ENCODE results near the gene TULP3. TPM values are rescaled to one million over a fixed set of nuclear protein-coding genes. Genes with fewer than 3 reads are reported as not detected.

Gene TULP3
- total RNA-seq, 1 experiment from 2014 or later, result 17.6 TPM

GRCh38 chr12:2876431-2877046, 14.2 kb upstream of the TULP3 start:
- DNase-seq (ENCODE audit: extremely low read depth, low read depth), result no peak

GRCh38 chr12:2877047-2877952, 13.4 kb upstream of the TULP3 start, which contains the start of the genes FOXM1 and RHNO1:
TSS of gene FOXM1 (minus strand) at chr12:2877174. CDS start at chr12:2874478, 2,696 bp downstream.
TSS of gene RHNO1 (plus strand) at chr12:2877223. CDS start at chr12:2885367, 8,144 bp downstream.
- peak; percentile 73 for DNase-seq (ENCODE audit: extremely low read depth, low read depth)

- DNase-seq (ENCODE audit: extremely low read depth, low read depth), result no peak
These were observed 12.5 kb upstream of the TULP3 start for GRCh38 chr12:2877953-2878732.

- DNase-seq (ENCODE audit: extremely low read depth, low read depth), result no peak
These were observed 10.8 kb upstream of the TULP3 start for GRCh38 chr12:2879853-2880252.

- no peak for DNase-seq (ENCODE audit: extremely low read depth, low read depth)
These were observed 5.9 kb upstream of the TULP3 start for GRCh38 chr12:2884810-2885209.

GRCh38 chr12:2886768-2887450, 3.8 kb upstream of the TULP3 start:
- DNase-seq (ENCODE audit: extremely low read depth, low read depth), result no peak

- no peak for DNase-seq (ENCODE audit: extremely low read depth, low read depth)
These were observed 697 bp upstream of the TULP3 start for GRCh38 chr12:2890001-2890387.

- DNase-seq (ENCODE audit: extremely low read depth, low read depth), result peak; percentile 7
These were observed 756 bp downstream of the TULP3 start for GRCh38 chr12:2891240-2892053.

- no peak for DNase-seq (ENCODE audit: extremely low read depth, low read depth)
These were observed 1.6 kb downstream of the TULP3 start for GRCh38 chr12:2892246-2892645.

- no peak for DNase-seq (ENCODE audit: extremely low read depth, low read depth)
These were observed 2.3 kb downstream of the TULP3 start for GRCh38 chr12:2893007-2893406.

GRCh38 chr12:2895051-2895451, 4.4 kb downstream of the TULP3 start:
- DNase-seq (ENCODE audit: extremely low read depth, low read depth), result no peak

GRCh38 chr12:2895511-2895910, 4.8 kb downstream of the TULP3 start:
- DNase-seq (ENCODE audit: extremely low read depth, low read depth), result no peak

GRCh38 chr12:2897418-2897817, 6.7 kb downstream of the TULP3 start:
- no peak for DNase-seq (ENCODE audit: extremely low read depth, low read depth)

GRCh38 chr12:2900642-2901041, 10.0 kb downstream of the TULP3 start:
- no peak for DNase-seq (ENCODE audit: extremely low read depth, low read depth)

- no peak for DNase-seq (ENCODE audit: extremely low read depth, low read depth)
These were observed 11.7 kb downstream of the TULP3 start for GRCh38 chr12:2902272-2902880.

GRCh38 chr12:2904260-2904659, 13.6 kb downstream of the TULP3 start:
- DNase-seq (ENCODE audit: extremely low read depth, low read depth), result no peak

GRCh38 chr12:2912216-2912575, 21.5 kb downstream of the TULP3 start:
- DNase-seq (ENCODE audit: extremely low read depth, low read depth), result no peak

- DNase-seq (ENCODE audit: extremely low read depth, low read depth), result no peak
These were observed 28.6 kb downstream of the TULP3 start for GRCh38 chr12:2919249-2919648.

GRCh38 chr12:2922329-2922728, 31.6 kb downstream of the TULP3 start:
- no peak for DNase-seq (ENCODE audit: extremely low read depth, low read depth)
